Adipocyte (in vitro differentiated cells): ENCODE measurements around the gene MYB.

Source experiments
- DNase-seq: peaks from one replicate; pipeline ENCODE4 v3.0.0-alpha.2; 2015; ENCODE audit warnings: low read depth
- H3K27me3 ChIP-seq: replicated peaks from 2 replicates; pipeline ENCODE4 v1.7.0; 2013; ENCODE audit warnings: mild to moderate bottlenecking, low read length, moderate library complexity; ENCODE audit not compliant: control insufficient read depth, insufficient read depth
- H3K36me3 ChIP-seq: 2 replicates; pipeline ENCODE4 v1.7.0; 2013; ENCODE audit warnings: low read length, mild to moderate bottlenecking, moderate library complexity; ENCODE audit not compliant: control insufficient read depth, insufficient read depth, severe bottlenecking
- H3K4me1 ChIP-seq: 2 replicates; pipeline ENCODE4 v1.7.0; 2013; ENCODE audit warnings: mild to moderate bottlenecking, low read length, moderate library complexity; ENCODE audit not compliant: control insufficient read depth, insufficient read depth
- H3K4me3 ChIP-seq: 2 replicates; pipeline ENCODE4 v1.7.0; 2013; ENCODE audit warnings: mild to moderate bottlenecking, low read length, moderate library complexity
- H3K9ac ChIP-seq: 2 replicates; pipeline ENCODE4 v1.7.0; 2013; ENCODE audit warnings: mild to moderate bottlenecking, low read length, moderate library complexity
- H3K9me3 ChIP-seq: 2 replicates; pipeline ENCODE4 v1.7.0; 2013; ENCODE audit warnings: mild to moderate bottlenecking, low read length, moderate library complexity; ENCODE audit not compliant: control insufficient read depth

Gene MYB

GRCh38 chr6:135254471-135254870 lies 73.4 kb downstream of the MYB start:
- no peak overlapping the region for H3K9ac ChIP-seq
- no peak for DNase-seq
- no peaks in the 10 kb centered on the region for H3K36me3 ChIP-seq
- H3K27me3 ChIP-seq = peaks cover 4% of the 10 kb centered on the region
- H3K9me3 ChIP-seq = no peaks in the 10 kb centered on the region
- no peak overlapping the region for H3K4me3 ChIP-seq
- no peaks in the 10 kb centered on the region for H3K4me1 ChIP-seq

DNA sequence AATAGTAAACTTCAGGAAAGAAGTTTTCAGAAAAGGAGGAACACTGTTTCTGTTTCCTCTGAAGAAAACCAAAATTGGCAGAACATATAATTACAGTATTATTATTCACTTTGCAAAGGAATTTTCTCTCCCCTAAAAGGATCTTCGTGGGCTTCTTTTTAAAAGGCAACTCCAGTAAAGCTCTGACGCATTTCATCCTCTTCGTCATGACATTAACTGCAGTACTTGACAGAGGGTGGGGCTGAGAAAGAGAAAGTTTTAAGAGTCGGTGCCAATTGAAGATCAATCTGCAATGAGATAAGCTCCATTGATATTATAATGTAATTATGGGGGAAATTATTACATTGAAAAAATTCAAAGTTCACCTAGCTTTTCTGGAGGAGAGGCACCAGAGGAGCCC lies 75.8 kb downstream of the MYB start:
- H3K36me3 ChIP-seq = no peaks in the 10 kb centered on the region
- H3K4me3 ChIP-seq = no peak overlapping the region
- no peak overlapping the region for H3K9ac ChIP-seq
- peaks cover 4% of the 10 kb centered on the region for H3K27me3 ChIP-seq
- H3K4me1 ChIP-seq = no peaks in the 10 kb centered on the region
- no peaks in the 10 kb centered on the region for H3K9me3 ChIP-seq
- no peak for DNase-seq

- H3K9me3 ChIP-seq = no peaks in the 10 kb centered on the region
- H3K9ac ChIP-seq = no peak overlapping the region
- H3K36me3 ChIP-seq = no peaks in the 10 kb centered on the region
- no peak for DNase-seq
- H3K4me3 ChIP-seq = no peak overlapping the region
- no peaks in the 10 kb centered on the region for H3K4me1 ChIP-seq
- H3K27me3 ChIP-seq = peaks cover 4% of the 10 kb centered on the region
These were observed 76.7 kb downstream of the MYB start for GRCh38 chr6:135257631-135258405.

DNA sequence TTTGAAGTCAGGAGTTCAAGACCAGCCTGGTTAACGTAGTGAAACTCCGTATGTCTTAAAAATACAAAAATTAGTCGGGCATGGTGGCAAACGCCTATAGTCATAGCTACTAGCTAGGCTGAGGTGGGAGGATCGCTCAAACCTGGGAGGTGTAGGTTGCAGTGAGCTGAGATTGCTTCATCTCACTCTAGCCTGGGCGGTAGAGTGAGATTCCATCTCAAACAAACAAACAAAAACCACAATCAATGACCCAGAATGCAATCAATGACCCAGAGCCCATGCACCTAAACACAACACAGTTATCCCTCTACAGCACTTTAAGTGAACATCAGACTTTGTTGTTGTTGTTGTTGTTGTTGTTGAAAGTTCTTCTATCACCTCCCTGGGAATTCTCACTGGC lies 77.9 kb downstream of the MYB start:
- Histone ChIP-seq H3K9me3 (no peaks in the 10 kb centered on the region), H3K4me3 (no peak overlapping the region), H3K36me3 (no peaks in the 10 kb centered on the region), H3K9ac (no peak overlapping the region), H3K4me1 (no peaks in the 10 kb centered on the region), H3K27me3 (peaks cover 4% of the 10 kb centered on the region)
- no peak for DNase-seq

DNA sequence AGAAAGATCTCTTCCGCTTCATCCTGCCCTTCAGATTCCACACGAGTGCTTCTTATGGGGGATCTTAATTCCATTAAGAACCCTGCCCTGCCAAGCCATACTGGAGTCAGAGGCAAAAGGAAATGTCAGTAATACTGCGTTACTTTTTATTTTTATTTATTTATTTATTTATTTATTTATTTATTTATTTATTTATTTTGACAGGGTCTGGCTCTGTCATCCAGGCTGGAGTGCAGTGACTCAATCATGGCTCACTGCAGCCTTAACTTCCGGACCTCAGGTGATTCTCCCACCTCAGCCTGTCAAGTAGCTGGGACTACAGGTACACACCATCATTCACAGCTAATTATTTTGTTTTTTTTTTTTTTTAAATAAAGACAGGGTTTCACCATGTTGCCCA lies 79.5 kb downstream of the MYB start:
- H3K27me3 ChIP-seq = peaks cover 2% of the 10 kb centered on the region
- H3K4me3 ChIP-seq = no peak overlapping the region
- no peak for DNase-seq
- H3K9ac ChIP-seq = no peak overlapping the region
- H3K9me3 ChIP-seq = no peaks in the 10 kb centered on the region
- H3K4me1 ChIP-seq = no peaks in the 10 kb centered on the region
- H3K36me3 ChIP-seq = no peaks in the 10 kb centered on the region

- H3K9ac ChIP-seq = no peak overlapping the region
- no peak for DNase-seq
- no peaks in the 10 kb centered on the region for H3K9me3 ChIP-seq
- H3K4me3 ChIP-seq = no peak overlapping the region
- H3K27me3 ChIP-seq = no peaks in the 10 kb centered on the region
- H3K36me3 ChIP-seq = no peaks in the 10 kb centered on the region
- no peaks in the 10 kb centered on the region for H3K4me1 ChIP-seq
These were observed 81.0 kb downstream of the MYB start for GRCh38 chr6:135261872-135262725.

GRCh38 chr6:135265278-135265677 lies 84.2 kb downstream of the MYB start:
- H3K9me3 ChIP-seq = no peaks in the 10 kb centered on the region
- H3K4me1 ChIP-seq = no peaks in the 10 kb centered on the region
- H3K36me3 ChIP-seq = no peaks in the 10 kb centered on the region
- H3K27me3 ChIP-seq = no peaks in the 10 kb centered on the region
- no peak for DNase-seq
- H3K9ac ChIP-seq = no peak overlapping the region
- no peak overlapping the region for H3K4me3 ChIP-seq

DNA sequence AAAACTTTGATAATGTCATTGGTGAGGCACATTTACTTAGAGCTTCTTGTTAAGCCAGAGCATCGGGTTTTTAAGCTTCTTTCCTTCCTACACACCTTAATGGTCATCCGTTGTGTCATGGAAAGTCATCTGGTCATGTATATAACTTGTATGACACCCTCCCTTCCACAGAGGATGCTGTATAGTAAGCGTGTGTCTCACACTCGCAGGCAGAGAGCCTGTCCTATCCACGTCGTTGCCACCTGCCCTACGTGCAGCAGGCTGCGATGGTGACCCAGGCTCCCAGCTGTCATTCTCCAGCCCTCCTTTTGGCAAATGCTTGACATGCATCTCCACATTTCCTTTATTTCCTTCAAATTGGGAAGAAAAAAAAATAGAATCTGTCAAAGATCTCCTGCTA lies 85.6 kb downstream of the MYB start:
- Histone ChIP-seq H3K27me3 (peaks cover 3% of the 10 kb centered on the region), H3K9ac (no peak overlapping the region), H3K4me1 (no peaks in the 10 kb centered on the region), H3K36me3 (no peaks in the 10 kb centered on the region), H3K9me3 (no peaks in the 10 kb centered on the region), H3K4me3 (no peak overlapping the region)
- DNase-seq = no peak

GRCh38 chr6:135267085-135267484 lies 86.0 kb downstream of the MYB start:
- no peak overlapping the region for H3K9ac ChIP-seq
- H3K36me3 ChIP-seq = no peaks in the 10 kb centered on the region
- peaks cover 3% of the 10 kb centered on the region for H3K27me3 ChIP-seq
- no peaks in the 10 kb centered on the region for H3K4me1 ChIP-seq
- DNase-seq = no peak
- H3K9me3 ChIP-seq = no peaks in the 10 kb centered on the region
- H3K4me3 ChIP-seq = no peak overlapping the region

- H3K4me3 ChIP-seq = no peak overlapping the region
These were observed 87.2 kb downstream of the MYB start for GRCh38 chr6:135268263-135268662.

GRCh38 chr6:135268740-135269139 lies 87.6 kb downstream of the MYB start:
- DNase-seq = no peak
- peaks cover 3% of the 10 kb centered on the region for H3K27me3 ChIP-seq
- H3K4me1 ChIP-seq = no peaks in the 10 kb centered on the region
- no peak overlapping the region for H3K4me3 ChIP-seq
- no peak overlapping the region for H3K9ac ChIP-seq
- no peaks in the 10 kb centered on the region for H3K9me3 ChIP-seq
- H3K36me3 ChIP-seq = no peaks in the 10 kb centered on the region

More at GRCh38 chr6:135268263-135268662, 87.2 kb downstream of the MYB start:
- DNase-seq = no peak
- Histone ChIP-seq H3K27me3 (peaks cover 3% of the 10 kb centered on the region), H3K36me3 (no peaks in the 10 kb centered on the region), H3K9me3 (no peaks in the 10 kb centered on the region), H3K4me1 (no peaks in the 10 kb centered on the region), H3K9ac (no peak overlapping the region)
